ENCODE measurements around the gene PAOX.

DNA sequence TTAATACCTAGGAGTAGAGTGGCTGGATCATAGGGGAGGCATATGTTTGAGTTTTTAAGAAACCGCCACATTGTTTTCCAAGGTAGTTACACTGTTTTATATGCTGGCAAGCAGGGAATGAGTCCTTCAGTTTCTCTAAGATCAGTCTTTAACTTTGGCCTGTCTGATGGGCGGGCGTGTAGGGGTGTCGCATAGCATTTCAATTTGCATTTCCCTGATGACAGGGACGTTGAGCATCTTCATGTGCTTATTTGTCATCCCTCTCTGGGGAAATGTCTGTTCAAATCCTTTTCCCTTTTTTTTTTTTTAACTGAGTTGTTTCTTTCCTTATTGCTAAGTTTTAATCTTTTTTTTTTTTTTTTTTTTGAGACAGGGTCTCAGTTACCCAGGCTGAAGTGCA is 24.7 kb downstream of the PAOX start:
- TF ChIP-seq CTCF (IDR thresholded peaks at IDR 0.05): no peak
- TF ChIP-seq POLR2A (IDR thresholded peaks at IDR 0.05): no peak
